ENCODE results near the gene ADAMTS17. TPM values are rescaled to one million over a fixed set of nuclear protein-coding genes. Genes with fewer than 3 reads are reported as not detected.

ADAMTS17 gene
- total RNA-seq, 1 donor from 2014 or later = 2.3 TPM

DNA sequence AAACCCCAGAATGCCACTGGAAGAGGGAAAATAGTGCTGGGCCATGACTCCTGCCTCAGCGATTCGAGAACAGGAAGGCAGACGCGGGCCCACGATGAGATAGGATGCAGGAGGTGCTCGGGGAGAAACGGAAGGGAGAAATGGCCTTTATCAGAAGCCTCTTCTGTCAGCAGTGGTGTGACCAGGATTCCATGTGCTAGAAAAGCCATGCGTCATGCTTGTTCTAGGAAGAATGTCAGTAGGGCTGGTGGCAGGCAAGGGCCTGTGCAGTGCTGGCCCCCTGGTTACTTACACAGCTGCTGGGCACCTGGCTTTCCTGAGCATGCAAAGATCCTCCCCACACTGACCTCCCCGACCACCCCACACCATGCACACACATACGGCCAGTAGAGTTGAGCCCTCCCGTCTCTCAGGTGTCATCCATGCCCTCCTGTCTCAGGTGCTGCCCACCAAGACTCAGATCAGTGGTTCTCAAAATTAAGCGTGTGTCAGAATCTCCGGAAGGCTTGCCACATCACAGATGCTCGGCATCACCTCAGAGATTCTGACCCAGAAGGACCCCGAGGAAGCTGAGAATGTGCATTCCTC lies 106.7 kb downstream of the ADAMTS17 start:
- Histone ChIP-seq H3K4me3 (ENCODE audit: low read depth, low read length) (no peak overlapping the region), H3K27me3 (ENCODE audit: control insufficient read depth, insufficient read depth, low read length) (no peaks in the 10 kb centered on the region), H3K36me3 (ENCODE audit: control insufficient read depth, insufficient read depth, low read length) (no peaks in the 10 kb centered on the region)
- no peak for DNase-seq (ENCODE audit: low read depth)
- TF ChIP-seq, protein P1, sequence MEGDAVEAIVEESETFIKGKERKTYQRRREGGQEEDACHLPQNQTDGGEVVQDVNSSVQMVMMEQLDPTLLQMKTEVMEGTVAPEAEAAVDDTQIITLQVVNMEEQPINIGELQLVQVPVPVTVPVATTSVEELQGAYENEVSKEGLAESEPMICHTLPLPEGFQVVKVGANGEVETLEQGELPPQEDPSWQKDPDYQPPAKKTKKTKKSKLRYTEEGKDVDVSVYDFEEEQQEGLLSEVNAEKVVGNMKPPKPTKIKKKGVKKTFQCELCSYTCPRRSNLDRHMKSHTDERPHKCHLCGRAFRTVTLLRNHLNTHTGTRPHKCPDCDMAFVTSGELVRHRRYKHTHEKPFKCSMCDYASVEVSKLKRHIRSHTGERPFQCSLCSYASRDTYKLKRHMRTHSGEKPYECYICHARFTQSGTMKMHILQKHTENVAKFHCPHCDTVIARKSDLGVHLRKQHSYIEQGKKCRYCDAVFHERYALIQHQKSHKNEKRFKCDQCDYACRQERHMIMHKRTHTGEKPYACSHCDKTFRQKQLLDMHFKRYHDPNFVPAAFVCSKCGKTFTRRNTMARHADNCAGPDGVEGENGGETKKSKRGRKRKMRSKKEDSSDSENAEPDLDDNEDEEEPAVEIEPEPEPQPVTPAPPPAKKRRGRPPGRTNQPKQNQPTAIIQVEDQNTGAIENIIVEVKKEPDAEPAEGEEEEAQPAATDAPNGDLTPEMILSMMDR (IDR thresholded peaks at IDR 0.05; ENCODE audit: insufficient read depth, low read length, poor library complexity, severe bottlenecking) = no peak

DNA sequence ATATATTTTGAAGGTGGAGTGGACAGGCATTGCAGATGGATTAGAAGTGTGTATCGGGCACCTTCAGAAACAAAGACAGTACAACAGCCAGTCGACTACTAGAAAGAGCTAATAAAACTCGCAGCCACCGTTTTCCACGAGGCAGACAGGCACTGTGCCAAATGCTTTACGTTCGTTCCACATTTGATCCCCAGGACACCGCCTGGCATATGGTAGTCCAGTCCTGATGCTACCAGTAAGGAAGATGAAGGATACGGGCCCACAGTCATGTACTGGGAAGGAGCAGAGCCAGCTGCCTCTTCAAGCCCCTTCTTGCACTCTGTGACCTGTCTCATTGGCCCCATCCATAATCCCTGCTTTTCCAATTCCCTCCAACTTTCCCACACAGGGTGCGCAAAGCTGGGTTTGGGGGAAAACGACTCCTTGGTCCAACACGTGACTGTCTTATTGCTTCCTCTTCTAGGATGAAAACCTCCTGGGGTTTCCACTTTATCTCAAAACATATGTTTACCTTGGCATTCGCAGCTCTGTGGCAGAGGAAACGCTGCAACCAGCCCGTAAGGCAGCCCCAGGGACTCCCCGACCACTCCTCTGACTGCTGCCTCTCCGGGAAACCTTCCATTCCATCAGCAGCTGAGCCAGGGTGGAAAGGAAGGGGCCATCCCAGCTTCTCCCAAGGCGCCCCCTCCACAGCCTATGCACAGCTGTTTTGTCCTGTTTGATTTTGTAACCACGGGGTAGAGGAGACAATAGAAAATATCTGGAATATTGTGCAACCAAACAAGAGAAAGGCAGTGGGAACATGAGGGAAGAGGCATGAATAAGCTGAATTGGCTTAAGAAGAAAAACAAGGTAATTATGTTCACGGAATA lies 107.4 kb downstream of the ADAMTS17 start:
- Histone ChIP-seq H3K27me3 (ENCODE audit: control insufficient read depth, insufficient read depth, low read length) (no peaks in the 10 kb centered on the region), H3K4me3 (ENCODE audit: low read depth, low read length) (no peak overlapping the region), H3K36me3 (ENCODE audit: control insufficient read depth, insufficient read depth, low read length) (no peaks in the 10 kb centered on the region)
- TF ChIP-seq, protein P1 (IDR thresholded peaks at IDR 0.05; ENCODE audit: insufficient read depth, low read length, poor library complexity, severe bottlenecking) = no peak
- no peak for DNase-seq (ENCODE audit: low read depth)

DNA sequence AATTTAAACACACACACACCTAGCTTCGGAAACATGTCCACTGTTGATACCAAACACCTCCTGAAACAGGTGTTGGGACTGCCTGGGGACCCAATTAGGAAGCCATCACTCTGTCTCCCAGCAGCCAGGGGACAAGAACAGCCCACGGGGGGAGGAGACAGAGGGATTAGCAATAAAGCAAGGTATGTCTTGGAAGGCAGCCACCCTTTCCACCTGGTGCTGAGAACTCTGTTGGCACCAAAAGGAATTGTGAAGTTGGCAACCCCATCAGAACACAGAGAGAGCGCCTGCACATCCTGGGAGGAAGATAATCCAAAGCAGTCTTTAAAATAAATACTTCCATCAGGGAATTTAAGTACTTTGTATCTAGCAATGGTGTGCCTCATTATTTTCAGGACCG lies 111.0 kb downstream of the ADAMTS17 start:
- no peak for DNase-seq (ENCODE audit: low read depth)

DNA sequence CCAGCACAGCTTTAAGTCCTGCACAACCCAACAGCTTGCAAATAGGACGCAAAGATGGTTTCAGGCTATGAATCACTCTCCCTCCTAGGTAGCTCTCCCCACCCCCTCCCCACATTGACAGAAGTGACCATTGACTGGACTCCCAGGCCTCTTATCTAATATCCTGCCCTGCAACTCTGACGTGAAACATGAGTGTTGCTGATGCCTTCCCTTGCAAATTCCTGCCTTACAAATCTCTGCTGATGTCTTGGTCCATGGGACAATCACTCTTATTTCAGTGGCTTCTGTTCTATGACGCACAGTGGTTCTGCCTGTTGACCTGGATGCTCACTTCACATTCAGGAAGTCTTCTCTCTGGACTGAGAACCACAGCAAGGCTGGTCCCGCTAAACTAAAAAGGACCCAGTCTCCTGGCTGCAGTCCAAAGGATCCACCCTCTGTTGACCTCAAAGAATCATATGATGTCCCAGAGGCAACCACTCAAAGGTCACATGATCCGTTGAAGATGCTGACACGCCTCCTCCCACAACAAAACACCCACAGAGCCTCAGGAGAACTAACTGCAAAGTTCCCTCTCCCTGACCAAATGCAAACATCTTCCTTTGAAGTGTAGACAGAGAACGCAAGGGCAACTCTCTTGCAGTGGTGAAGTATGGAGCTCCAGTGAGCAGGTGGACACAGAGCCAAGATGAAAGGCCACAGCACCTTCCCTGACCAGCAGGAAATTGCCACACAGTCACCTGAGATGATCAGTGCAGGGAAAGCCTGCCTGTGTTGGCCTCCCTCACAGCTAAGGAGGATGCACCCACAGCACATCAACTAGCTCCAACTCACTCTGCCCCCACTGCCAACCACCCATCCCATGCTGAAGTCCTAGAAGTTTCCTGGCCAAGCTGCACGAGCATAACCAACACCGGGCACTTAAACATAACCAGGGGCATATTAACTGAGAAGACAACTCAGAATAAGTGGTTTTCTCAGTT lies 112.3 kb downstream of the ADAMTS17 start:
- Histone ChIP-seq H3K27me3 (ENCODE audit: control insufficient read depth, insufficient read depth, low read length) (no peaks in the 10 kb centered on the region), H3K36me3 (ENCODE audit: control insufficient read depth, insufficient read depth, low read length) (no peaks in the 10 kb centered on the region), H3K4me3 (ENCODE audit: low read depth, low read length) (no peak overlapping the region)
- DNase-seq (ENCODE audit: low read depth) = no peak
- TF ChIP-seq, protein P1 (IDR thresholded peaks at IDR 0.05; ENCODE audit: insufficient read depth, low read length, poor library complexity, severe bottlenecking) = no peak

More for the DNA sequence above, 111.0 kb downstream of the ADAMTS17 start:
- Histone ChIP-seq H3K36me3 (ENCODE audit: control insufficient read depth, insufficient read depth, low read length) (no peaks in the 10 kb centered on the region), H3K27me3 (ENCODE audit: control insufficient read depth, insufficient read depth, low read length) (no peaks in the 10 kb centered on the region), H3K4me3 (ENCODE audit: low read depth, low read length) (no peak overlapping the region)
- TF ChIP-seq, protein P1 (IDR thresholded peaks at IDR 0.05; ENCODE audit: insufficient read depth, low read length, poor library complexity, severe bottlenecking) = no peak

DNA sequence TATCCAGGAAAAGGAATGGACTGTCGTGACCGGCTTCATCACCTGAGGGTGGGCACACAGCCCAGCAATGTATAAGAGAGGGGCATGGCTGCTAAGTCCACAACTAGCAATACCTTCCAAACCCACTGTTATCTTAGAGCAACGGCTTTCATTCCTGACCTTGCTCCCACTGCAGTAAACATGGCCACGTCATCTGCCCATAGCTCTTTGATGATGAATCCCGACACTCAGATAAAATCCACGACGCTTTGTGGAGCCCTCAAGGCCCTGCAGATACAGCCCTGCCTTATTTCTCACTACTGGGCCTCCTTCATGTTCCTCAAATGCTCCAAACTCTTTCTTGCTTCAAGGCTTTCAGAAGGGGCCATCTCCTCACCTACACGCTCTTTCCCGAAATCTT lies 114.0 kb downstream of the ADAMTS17 start:
- no peak overlapping the region for H3K4me3 ChIP-seq (ENCODE audit: low read depth, low read length)
- no peak for DNase-seq (ENCODE audit: low read depth)
- TF ChIP-seq, protein P1 (IDR thresholded peaks at IDR 0.05; ENCODE audit: insufficient read depth, low read length, poor library complexity, severe bottlenecking) = no peak
- H3K27me3 ChIP-seq (ENCODE audit: control insufficient read depth, insufficient read depth, low read length) = no peaks in the 10 kb centered on the region
- no peaks in the 10 kb centered on the region for H3K36me3 ChIP-seq (ENCODE audit: control insufficient read depth, insufficient read depth, low read length)
